ENCODE measurements around the gene GALNT9.

GALNT9 gene

GRCh38 chr12:132292328-132293319 lies 36.8 kb downstream of the GALNT9 start:
- no peak for DNase-seq (ENCODE audit: low spot score)

- no peak for DNase-seq (ENCODE audit: low spot score)
These were observed 37.8 kb downstream of the GALNT9 start for GRCh38 chr12:132291402-132292175.

- DNase-seq (ENCODE audit: low spot score): no peak
These were observed 39.2 kb downstream of the GALNT9 start for GRCh38 chr12:132290203-132290540.

- DNase-seq (ENCODE audit: low spot score): no peak
These were observed 39.8 kb downstream of the GALNT9 start for GRCh38 chr12:132289356-132290202.

GRCh38 chr12:132288516-132289215 lies 40.7 kb downstream of the GALNT9 start:
- no peak for DNase-seq (ENCODE audit: low spot score)

- DNase-seq (ENCODE audit: low spot score): no peak
These were observed 41.8 kb downstream of the GALNT9 start for GRCh38 chr12:132287391-132288238.

- no peak for DNase-seq (ENCODE audit: low spot score)
These were observed 42.5 kb downstream of the GALNT9 start for GRCh38 chr12:132286912-132287311.

GRCh38 chr12:132285991-132286681 lies 43.3 kb downstream of the GALNT9 start:
- DNase-seq (ENCODE audit: low spot score): peak; percentile 43

GRCh38 chr12:132284827-132285741 lies 44.3 kb downstream of the GALNT9 start:
- DNase-seq (ENCODE audit: low spot score): no peak

- DNase-seq (ENCODE audit: low spot score): no peak
These were observed 45.1 kb downstream of the GALNT9 start for GRCh38 chr12:132284071-132284826.

- DNase-seq (ENCODE audit: low spot score): no peak
These were observed 46.2 kb downstream of the GALNT9 start for GRCh38 chr12:132282950-132283771.

- no peak for DNase-seq (ENCODE audit: low spot score)
These were observed 47.1 kb downstream of the GALNT9 start for GRCh38 chr12:132282031-132282949.

GRCh38 chr12:132281038-132281437 lies 48.4 kb downstream of the GALNT9 start:
- DNase-seq (ENCODE audit: low spot score): no peak

- DNase-seq (ENCODE audit: low spot score): no peak
These were observed 49.0 kb downstream of the GALNT9 start for GRCh38 chr12:132280406-132280805.

- no peak for DNase-seq (ENCODE audit: low spot score)
These were observed 49.5 kb downstream of the GALNT9 start for GRCh38 chr12:132279930-132280329.
